ENCODE results near the gene ATE1.
"Not testable (repeated sequence)": the region's sequence is repeated elsewhere in the genome, so short reads cannot be mapped to it uniquely, and the experiment has no call there.

The ATE1 gene

DNA sequence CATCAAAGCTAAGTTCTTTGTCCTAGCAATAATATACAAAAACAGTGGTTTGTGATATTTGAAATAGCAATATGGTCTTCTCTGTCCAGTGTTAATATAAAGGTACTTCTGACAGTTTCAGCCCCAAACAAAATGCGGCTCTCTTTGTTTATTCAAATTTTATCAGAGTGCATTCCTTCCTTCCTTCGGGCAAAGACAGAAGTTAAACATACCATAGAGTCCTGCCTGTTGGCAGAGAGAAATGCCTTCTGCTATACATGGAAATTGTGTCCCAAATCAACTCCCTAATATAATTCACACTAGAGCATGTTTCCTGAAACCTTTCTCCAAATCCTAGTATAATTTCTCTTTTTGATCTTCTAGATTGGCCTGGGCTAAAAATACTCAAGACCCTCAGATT, 21.2 kb upstream of the ATE1 start:
- TF ChIP-seq, protein P1, sequence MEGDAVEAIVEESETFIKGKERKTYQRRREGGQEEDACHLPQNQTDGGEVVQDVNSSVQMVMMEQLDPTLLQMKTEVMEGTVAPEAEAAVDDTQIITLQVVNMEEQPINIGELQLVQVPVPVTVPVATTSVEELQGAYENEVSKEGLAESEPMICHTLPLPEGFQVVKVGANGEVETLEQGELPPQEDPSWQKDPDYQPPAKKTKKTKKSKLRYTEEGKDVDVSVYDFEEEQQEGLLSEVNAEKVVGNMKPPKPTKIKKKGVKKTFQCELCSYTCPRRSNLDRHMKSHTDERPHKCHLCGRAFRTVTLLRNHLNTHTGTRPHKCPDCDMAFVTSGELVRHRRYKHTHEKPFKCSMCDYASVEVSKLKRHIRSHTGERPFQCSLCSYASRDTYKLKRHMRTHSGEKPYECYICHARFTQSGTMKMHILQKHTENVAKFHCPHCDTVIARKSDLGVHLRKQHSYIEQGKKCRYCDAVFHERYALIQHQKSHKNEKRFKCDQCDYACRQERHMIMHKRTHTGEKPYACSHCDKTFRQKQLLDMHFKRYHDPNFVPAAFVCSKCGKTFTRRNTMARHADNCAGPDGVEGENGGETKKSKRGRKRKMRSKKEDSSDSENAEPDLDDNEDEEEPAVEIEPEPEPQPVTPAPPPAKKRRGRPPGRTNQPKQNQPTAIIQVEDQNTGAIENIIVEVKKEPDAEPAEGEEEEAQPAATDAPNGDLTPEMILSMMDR (IDR thresholded peaks at IDR 0.05; ENCODE audit: borderline replicate concordance, control extremely low read depth, extremely low read depth, insufficient read depth, missing control alignments) = no peak
- DNase-seq (ENCODE audit: low spot score) = no peak
- in situ Hi-C loops (cut with MboI; ENCODE audit: low sequenced_read_pairs, unreplicated experiment) = no loop called here

DNA sequence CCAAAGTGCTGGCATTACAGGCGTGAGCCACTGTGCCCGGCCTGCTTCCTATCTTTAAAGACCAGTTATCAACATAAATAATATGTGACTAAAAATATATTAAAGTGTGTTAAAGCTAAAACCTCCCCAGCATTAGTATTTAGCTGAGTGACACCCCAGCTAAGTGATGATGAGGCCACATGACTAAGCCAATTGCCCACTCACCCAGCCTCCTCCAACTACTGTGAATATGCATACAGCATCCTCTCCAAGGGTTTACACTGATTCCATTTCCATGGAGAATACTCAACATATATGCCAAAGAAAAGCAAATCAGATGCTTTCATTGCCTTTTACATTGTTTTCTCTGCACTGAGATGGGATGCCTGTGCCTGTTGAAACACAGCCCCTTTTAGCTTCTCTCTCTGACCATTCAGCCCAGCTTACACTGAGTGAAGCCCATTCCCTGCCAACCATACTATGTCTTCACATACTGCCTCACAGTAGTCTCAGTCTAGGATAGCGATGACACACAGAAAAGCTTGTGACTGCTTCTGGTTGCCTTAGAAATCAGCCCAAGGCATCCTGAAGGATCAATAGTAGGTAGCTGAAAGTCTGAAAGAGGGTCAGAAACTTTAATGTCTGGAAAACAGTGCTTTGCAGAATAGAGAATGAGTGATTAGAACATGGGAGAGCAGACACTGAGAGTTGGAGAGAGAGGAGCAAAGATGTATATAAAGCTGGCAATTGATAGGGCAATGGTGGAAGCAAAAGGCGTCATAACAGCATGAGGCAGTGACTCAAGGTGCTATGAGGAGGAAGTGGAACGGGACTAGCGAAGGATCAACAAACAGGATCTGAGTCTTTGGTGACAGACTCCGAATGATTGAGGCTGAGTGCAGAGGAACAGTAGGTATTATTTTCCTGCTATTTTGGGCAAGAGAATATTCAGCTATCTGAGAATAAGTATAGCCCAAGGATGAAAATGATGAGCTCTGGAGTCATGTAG, 19.8 kb upstream of the ATE1 start:
- no peak for DNase-seq (ENCODE audit: low spot score)
- in situ Hi-C loops (cut with MboI; ENCODE audit: low sequenced_read_pairs, unreplicated experiment) = no loop called here
- TF ChIP-seq, protein P1 (IDR thresholded peaks at IDR 0.05; ENCODE audit: borderline replicate concordance, control extremely low read depth, extremely low read depth, insufficient read depth, missing control alignments) = no peak

DNA sequence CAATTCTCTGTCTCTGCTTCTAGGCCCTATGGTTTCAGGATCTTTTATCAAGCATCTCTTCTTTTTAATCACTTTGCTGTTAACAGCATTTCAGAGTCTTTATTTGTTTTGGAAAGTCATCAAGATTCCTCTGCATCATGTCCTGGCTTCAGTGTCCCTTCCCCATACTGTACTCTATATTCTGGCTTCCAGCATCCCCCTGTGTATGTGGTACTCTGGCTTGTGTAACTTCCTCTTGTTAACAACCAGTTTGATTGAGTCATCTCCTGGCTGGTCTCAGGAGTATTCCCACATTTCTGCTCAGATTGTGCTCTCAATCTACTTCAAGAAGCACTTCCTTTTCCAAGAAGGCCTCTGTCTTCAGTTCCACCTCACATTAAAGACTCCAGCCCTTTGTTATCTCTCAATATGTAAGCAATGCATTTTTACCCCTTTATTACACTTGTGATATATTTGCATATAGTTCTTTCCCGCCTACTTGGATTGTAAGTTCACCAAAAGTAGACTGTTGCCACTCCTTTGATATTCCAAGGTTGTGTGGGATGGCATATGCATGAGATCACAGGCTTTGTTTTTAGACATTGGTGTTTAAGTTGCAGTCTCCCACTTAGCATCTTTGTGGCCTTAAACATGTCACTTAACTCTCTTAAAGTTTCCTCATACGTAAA, 15.1 kb upstream of the ATE1 start:
- in situ Hi-C loops (cut with MboI; ENCODE audit: low sequenced_read_pairs, unreplicated experiment) = no loop called here
- no peak for DNase-seq (ENCODE audit: low spot score)
- TF ChIP-seq, protein P1 (IDR thresholded peaks at IDR 0.05; ENCODE audit: borderline replicate concordance, control extremely low read depth, extremely low read depth, insufficient read depth, missing control alignments) = no peak

DNA sequence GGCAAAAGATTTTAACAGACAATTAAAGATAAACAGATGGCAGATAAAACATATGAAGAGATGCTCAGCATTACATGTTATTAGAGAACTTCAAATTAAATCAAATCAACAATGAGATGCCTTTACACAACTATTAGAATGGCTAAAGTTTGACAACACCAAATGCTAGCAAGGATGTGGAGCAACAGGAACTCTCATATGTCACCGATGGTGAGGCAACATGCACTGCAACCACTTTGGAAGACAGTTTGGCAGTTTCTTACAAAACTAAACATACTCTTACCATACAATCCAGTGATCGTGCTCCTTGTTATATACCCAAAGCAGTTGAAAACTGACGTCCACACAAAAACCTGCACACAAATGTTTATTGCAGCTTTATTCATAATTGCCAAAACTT, 13.7 kb upstream of the ATE1 start:
- in situ Hi-C loops (cut with MboI; ENCODE audit: low sequenced_read_pairs, unreplicated experiment) = no loop called here
- DNase-seq (ENCODE audit: low spot score) = no peak
- TF ChIP-seq, protein P1 (IDR thresholded peaks at IDR 0.05; ENCODE audit: borderline replicate concordance, control extremely low read depth, extremely low read depth, insufficient read depth, missing control alignments) = no peak

DNA sequence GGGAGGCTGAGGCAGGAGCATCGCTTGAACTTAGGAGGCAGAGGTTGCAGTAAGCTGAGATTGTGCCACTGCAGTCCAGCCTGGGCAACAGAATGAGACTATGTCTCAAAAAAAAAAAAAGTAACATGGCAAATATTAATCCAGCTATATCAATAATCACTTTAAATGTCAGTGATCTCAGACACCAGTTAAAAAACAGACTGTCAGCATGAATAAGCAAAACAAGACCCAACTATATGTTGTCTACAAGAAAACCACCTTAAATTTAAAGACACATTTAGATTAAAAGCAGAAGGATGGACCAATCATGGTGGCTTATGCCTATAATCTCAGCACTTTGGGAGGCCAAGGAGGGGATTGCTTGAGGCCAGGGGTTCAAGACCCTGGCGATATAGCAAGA, 8.5 kb upstream of the ATE1 start:
- TF ChIP-seq, protein P1 (IDR thresholded peaks at IDR 0.05; ENCODE audit: borderline replicate concordance, control extremely low read depth, extremely low read depth, insufficient read depth, missing control alignments) = no peak
- no peak for DNase-seq (ENCODE audit: low spot score)
- in situ Hi-C loops (cut with MboI; ENCODE audit: low sequenced_read_pairs, unreplicated experiment) = no loop called here

DNA sequence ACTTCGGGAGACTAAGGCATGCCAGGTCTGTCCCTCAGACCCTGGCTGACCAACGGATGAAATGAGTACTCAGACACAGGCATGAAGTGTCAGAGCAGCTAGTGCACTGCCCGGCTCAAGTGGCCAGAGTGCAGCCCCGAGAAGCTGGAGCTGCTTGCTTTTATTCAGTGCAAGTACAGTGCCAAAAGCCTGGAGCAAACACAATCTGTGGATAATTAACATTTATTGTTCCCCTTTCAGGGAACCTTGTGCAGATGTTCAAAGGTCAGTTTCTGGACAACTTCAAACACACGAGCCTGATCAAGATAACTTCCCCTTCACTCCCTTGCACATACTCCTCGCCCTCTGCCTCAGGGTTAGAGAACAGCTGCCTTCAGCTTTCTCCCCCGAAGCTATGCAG, 7.9 kb upstream of the ATE1 start:
- in situ Hi-C loops (cut with MboI; ENCODE audit: low sequenced_read_pairs, unreplicated experiment) = no loop called here
- TF ChIP-seq, protein P1 (IDR thresholded peaks at IDR 0.05; ENCODE audit: borderline replicate concordance, control extremely low read depth, extremely low read depth, insufficient read depth, missing control alignments) = no peak
- no peak for DNase-seq (ENCODE audit: low spot score)

DNA sequence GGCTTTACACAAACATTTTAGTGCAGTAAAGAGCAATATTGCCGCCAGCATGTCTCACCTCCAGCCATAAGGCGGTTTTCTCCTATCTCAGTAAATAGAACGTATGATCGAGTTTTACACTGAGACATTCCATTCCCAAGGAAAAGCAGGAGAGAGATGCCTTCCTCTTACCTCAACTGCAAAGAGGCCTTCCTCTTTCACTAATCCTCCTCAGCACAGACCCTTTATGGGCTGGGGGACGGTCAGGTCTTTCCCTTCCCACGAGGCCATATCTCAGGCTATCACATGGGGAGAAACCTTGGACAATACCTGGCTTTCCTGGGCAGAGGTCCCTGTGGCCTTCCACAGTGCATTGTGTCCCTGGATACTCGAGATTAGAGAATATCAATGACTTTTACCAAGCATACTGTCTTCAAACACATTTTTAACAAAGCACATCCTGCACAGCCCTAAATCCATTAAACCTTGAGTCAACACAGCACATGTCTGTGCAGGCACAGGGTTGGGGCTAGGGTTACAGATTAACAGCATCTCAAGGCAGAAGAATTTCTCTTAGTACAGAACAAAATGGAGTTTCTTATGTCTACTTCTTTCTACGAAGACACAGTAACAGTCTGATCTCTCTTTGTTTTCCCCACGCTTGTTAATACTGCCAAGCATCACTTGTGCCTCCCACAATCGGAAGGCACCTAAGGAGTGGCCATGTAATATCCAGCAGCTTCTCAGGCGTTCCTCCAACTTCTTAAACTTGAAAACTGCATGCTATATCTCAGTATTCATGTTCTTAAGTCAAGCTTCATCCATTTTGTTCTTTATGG, 2.6 kb upstream of the ATE1 start:
- in situ Hi-C loops (cut with MboI; ENCODE audit: low sequenced_read_pairs, unreplicated experiment); DNase-seq (ENCODE audit: low spot score): not testable (repeated sequence)

DNA sequence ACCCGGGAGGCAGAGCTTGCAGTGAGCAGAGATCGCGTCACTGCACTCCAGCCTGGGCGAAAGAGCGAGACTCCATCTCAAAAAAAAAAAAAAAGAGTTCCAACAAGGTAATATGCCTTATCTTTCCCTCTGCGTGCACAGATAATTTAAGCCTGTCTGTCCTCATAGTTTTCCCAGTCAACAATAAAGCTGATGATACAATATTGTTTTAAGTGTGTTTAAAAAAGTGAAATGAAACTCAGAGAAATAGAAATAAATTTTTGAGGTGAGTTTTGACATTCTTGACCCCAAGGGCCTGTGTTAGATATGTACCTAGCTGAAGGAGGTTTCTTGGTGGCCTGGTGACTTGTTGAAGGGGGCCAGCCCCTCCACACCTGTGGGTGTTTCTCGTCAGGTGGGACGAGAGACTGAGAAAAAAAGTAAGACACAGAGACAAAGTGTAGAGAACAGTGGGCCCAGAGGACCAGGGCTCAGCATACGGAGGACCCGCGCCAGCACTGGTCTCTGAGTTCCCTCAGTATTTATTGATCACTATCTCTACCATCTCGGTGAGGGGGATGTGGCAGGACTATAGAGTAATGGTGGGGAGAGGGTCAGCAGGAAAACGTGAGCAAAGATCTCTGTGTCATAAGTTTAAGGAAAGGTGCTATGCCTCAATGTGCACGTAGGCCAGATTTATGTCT, 1.9 kb upstream of the ATE1 start:
- DNase-seq (ENCODE audit: low spot score); in situ Hi-C loops (cut with MboI; ENCODE audit: low sequenced_read_pairs, unreplicated experiment): not testable (repeated sequence)

Data from GM13976 (cell line).